ELR (cell line): Measurements from ENCODE around the gene TAX1BP1.

Experiments used
- DNase-seq: peaks from one replicate; pipeline ENCODE4 v3.0.0-alpha.2; 2015; ENCODE audit warnings: low read depth

Gene TAX1BP1

GRCh38 chr7:27781188-27781587 is 41.2 kb downstream of the TAX1BP1 start:
- no peak for DNase-seq

DNA sequence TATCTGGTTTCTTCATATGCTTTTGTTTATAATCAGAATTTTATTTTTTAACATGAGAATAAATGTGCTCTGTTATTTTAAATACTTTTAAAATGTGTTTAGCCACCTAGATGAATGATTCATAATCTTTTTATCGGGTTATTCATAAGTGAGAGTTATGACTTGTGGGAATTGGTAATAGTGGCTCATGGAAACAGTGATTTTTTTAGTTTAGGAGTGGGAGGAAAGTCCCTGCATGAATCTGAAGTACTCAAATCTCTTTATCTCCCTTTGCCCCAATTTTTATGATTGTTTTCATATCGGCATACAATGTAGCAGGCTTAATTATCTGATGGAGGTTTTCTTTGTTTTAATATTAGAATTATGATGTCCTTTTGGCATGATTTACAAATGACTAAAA is 42.9 kb downstream of the TAX1BP1 start:
- DNase-seq = peak; percentile 47

DNA sequence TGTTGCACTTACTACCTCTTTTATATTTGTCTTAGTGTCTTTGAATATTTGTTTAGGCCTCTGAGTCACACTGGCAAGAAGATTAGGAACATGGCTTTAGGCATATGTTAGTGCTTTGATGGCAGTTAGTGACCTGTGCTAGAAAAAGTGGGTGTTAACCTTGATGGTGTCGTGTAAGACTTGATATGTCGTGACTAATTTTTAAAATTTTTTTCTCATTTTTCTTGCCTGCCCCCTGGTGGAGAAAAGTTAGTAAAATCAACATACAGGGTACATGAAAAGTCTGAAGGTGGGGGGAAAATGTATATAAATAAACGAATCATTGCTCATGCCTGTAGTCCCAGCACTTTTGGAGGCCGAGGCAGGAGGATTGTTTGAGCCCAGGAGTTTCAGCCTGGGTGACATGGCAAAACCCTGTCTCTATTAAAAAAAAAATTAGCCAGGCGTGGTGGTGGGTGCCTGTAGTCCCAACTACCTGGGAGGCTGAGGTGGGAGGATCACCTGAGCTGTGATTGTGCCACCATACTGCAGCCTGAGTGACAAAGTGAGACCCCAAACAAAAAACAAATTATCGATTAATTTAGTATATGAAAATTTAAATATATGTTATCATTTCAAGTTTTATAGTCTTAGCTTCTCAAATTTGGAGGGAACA is 44.6 kb downstream of the TAX1BP1 start:
- DNase-seq = peak; percentile 89

DNA sequence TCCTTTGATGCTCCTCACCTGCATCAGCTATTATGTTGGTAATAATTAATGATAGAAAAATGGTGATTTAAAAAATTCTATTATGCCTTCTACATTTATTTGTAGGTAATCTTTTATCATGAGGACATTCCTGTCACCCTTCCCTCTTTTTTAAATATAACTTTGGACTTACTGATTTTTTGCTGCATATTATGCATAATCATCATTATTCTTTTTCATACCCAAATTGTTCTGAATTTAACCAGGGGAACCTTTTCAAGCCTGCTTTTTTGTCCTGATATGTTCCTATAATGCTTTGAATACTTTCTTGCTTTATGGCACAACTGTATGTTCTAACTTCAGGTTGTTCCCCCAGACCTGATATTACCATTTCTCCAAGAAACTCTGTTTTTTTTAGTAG is 48.5 kb downstream of the TAX1BP1 start:
- DNase-seq = no peak

- DNase-seq = peak; percentile 86
Measured at GRCh38 chr7:27793780-27794179, 53.8 kb downstream of the TAX1BP1 start.

- DNase-seq = no peak
Measured at GRCh38 chr7:27795977-27796376, 56.0 kb downstream of the TAX1BP1 start.

- DNase-seq = no peak
Measured at GRCh38 chr7:27799212-27799611, 59.2 kb downstream of the TAX1BP1 start.

- no peak for DNase-seq
Measured at GRCh38 chr7:27802999-27803398, 63.0 kb downstream of the TAX1BP1 start.

- no peak for DNase-seq
Measured at GRCh38 chr7:27804139-27804538, 64.2 kb downstream of the TAX1BP1 start.

GRCh38 chr7:27808626-27809025 is 68.7 kb downstream of the TAX1BP1 start:
- peak; percentile 48 for DNase-seq

GRCh38 chr7:27810186-27810585 is 70.2 kb downstream of the TAX1BP1 start:
- no peak for DNase-seq

GRCh38 chr7:27812706-27813105 is 72.7 kb downstream of the TAX1BP1 start:
- DNase-seq = no peak

DNA sequence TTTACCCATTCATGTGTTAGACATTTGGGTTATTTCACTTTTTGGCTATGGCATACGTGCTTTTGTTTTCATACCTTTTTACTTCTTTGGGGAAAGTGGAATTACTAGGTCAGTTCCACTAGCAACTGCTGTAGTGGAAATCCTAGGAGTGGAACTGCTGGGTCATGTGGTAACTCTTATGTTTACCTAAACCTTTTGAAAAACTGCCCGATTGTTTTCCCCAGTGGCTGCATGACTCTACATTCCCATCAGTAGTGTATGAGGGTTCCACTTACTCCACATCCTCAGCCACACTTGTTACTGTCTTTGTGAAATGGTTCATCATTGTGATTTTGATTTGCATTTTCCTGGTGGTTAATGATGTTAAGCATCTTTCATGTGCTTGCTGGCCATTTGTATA is 82.3 kb downstream of the TAX1BP1 start:
- no peak for DNase-seq

DNA sequence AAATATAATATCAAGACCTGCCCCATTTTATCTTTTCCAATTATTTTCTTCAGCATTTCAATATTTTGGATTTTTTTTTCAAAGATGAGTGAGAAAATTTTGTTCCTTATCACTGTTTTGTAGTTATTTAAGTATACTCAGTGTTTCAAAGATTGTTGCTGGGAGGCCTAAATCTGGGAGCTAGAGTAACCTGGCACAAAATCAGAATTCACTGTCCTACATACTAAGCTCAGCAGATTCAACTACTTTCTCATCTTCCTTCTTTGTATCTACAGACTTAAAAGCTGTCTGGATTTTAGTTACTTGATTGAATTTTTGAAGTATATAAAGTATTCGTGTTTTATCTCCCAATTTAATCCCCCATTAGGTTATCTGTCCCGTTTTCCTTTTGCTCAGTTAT is 85.9 kb downstream of the TAX1BP1 start:
- DNase-seq = no peak

- no peak for DNase-seq
Measured at GRCh38 chr7:27826357-27826756, 86.4 kb downstream of the TAX1BP1 start.

DNA sequence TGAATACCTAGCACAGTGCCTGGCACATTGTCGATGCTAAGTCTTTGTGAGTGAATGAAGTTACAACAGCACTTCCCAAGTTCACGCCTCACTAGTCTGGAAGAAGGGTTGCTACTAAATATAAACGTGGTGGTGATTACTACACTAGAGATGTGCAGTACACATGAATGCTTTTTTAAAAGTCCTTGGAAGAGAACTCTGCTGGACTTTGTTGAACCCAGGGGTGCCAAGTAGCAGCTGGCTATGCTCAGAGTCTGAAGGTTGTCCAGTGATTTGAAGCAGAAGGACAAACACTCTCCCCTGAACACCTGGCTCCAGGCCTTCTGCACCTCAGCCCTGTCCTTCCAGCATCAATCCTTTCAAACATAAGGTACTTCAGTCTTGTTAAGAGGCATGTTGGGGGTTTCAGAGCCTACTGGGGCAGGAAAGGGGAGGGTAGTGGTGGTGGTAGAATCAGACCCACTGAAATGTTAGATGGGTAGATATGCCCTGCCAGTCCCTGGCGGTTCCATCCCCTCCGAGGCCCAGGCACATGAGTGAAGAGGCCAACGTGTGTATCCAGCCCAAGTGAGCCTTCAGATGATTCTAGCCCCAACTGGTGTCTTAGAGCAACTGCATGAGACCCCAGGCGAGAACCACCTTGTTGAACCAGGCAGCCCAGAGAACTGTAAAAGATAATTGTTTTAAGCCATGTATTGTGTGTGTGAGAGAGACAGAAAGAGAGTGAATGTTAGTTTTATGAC is 94.4 kb downstream of the TAX1BP1 start:
- no peak for DNase-seq

GRCh38 chr7:27835376-27835775 is 95.4 kb downstream of the TAX1BP1 start:
- DNase-seq = no peak

DNA sequence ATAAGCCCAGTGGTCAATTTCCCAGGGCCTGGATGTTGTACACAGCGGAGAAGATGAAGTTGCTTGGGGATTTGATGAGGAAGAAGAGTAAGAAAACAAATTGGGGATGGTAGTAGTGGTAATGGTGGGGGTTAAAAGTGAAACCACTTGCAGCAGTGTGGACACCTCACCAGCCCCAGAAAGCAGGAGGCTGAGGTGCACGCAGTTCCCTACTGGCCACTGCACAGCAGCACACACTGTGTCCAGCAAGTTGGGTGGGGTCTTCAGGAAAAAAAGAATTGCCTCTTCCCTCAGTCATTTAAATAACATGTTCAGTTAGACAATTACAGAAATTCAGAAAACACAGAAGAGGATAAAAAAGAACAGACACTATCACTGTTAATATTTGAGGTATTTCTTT is 96.6 kb downstream of the TAX1BP1 start:
- no peak for DNase-seq

GRCh38 chr7:27839099-27839498 is 99.1 kb downstream of the TAX1BP1 start:
- no peak for DNase-seq

DNA sequence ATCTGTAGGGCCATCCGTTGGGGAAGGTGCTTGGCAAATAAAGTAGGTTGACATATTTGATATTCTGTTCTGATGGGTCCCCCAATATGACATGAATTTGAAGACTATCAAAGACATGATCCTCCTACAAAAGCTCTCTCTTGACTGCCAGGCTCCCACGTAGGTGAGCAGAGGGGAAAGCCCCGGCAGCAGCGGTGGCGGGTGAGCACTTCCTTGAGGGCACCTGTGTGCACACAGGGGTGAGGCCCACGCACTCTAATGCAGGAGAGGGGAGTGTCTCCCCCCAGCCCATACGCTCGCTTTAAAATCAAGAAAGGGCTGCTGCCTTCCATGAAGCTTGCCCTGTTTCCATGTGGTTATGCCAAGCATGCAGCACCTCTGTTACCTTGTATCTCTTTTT is 100.4 kb downstream of the TAX1BP1 start:
- DNase-seq = no peak

GRCh38 chr7:27840760-27841364 is 100.9 kb downstream of the TAX1BP1 start:
- DNase-seq = no peak

DNA sequence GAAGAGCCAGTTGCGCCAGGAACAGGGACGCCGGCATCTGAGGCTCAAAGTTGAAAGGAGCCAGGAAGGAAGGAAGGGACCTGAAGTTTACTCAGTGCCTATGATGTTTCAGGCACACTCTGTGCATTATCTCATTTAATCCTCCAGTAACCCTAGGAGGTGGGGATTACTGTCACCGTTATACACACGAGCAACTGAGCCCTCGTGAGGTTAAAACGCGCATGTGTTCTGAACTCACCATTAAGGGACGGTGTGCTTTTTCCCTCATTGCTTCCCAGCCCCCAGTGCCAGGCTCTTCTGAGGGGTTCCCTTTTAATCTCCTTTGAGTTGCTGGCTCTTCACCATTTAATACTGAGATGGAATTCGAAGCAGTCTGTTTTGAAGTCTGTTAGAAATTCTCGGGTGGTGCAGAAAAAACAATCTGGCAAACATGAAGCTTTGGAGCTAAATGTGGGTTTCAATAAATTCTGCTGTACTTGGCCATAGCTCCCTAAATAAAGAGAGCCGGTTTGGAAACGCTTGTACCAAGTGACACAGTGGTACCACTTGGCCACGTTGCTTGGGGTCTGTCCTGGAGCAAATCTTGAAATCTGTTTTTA is 102.2 kb downstream of the TAX1BP1 start:
- no peak for DNase-seq

GRCh38 chr7:27842851-27843250 is 102.9 kb downstream of the TAX1BP1 start:
- DNase-seq = no peak
